ENCODE results near the gene RBM6.
A peak's percentile ranks its signal among the peaks of the same experiment; 100 is the strongest.
"Not testable (repeated sequence)": the region's sequence is repeated elsewhere in the genome, so short reads cannot be mapped to it uniquely, and the experiment has no call there.

The RBM6 gene

GRCh38 chr3:50057756-50058155 is 117.8 kb downstream of the RBM6 start:
- Histone ChIP-seq H3K27me3 (replicated peaks; ENCODE audit: control insufficient read depth, insufficient read depth, low read length) (no peaks in the 10 kb centered on the region), H3K9me3 (ENCODE audit: control insufficient read depth, low read length) (no peaks in the 10 kb centered on the region), H3K4me3 (ENCODE audit: low read length) (no peak overlapping the region), H3K9ac (ENCODE audit: low read length) (no peak overlapping the region), H3K36me3 (ENCODE audit: control insufficient read depth, insufficient read depth, low read length, severe bottlenecking) (peaks cover 76% of the 10 kb centered on the region), H3K4me1 (ENCODE audit: control insufficient read depth, insufficient read depth, low read length) (no peaks in the 10 kb centered on the region)
- no peak for DNase-seq (ENCODE audit: low read depth)

GRCh38 chr3:50068134-50068533 is 128.2 kb downstream of the RBM6 start:
- peak; percentile 70 for DNase-seq (ENCODE audit: low read depth)
- no peak overlapping the region for H3K4me3 ChIP-seq (ENCODE audit: low read length)
- H3K9me3 ChIP-seq (ENCODE audit: control insufficient read depth, low read length), result no peaks in the 10 kb centered on the region
- no peaks in the 10 kb centered on the region for H3K4me1 ChIP-seq (ENCODE audit: control insufficient read depth, insufficient read depth, low read length)
- H3K9ac ChIP-seq (ENCODE audit: low read length), result no peak overlapping the region
- H3K27me3 ChIP-seq (replicated peaks; ENCODE audit: control insufficient read depth, insufficient read depth, low read length), result no peaks in the 10 kb centered on the region
- H3K36me3 ChIP-seq (ENCODE audit: control insufficient read depth, insufficient read depth, low read length, severe bottlenecking), result peaks cover 88% of the 10 kb centered on the region

GRCh38 chr3:50078091-50078490 is 138.1 kb downstream of the RBM6 start:
- Histone ChIP-seq H3K27me3 (replicated peaks; ENCODE audit: control insufficient read depth, insufficient read depth, low read length) (no peaks in the 10 kb centered on the region), H3K4me3 (ENCODE audit: low read length) (no peak overlapping the region), H3K4me1 (ENCODE audit: control insufficient read depth, insufficient read depth, low read length) (peaks cover 11% of the 10 kb centered on the region), H3K9ac (ENCODE audit: low read length) (no peak overlapping the region), H3K9me3 (ENCODE audit: control insufficient read depth, low read length) (no peaks in the 10 kb centered on the region), H3K36me3 (ENCODE audit: control insufficient read depth, insufficient read depth, low read length, severe bottlenecking) (peaks cover 39% of the 10 kb centered on the region)
- no peak for DNase-seq (ENCODE audit: low read depth)

GRCh38 chr3:50078622-50079021 is 138.7 kb downstream of the RBM6 start:
- Histone ChIP-seq H3K27me3 (replicated peaks; ENCODE audit: control insufficient read depth, insufficient read depth, low read length) (no peaks in the 10 kb centered on the region), H3K4me3 (ENCODE audit: low read length) (no peak overlapping the region), H3K9ac (ENCODE audit: low read length) (no peak overlapping the region), H3K9me3 (ENCODE audit: control insufficient read depth, low read length) (no peaks in the 10 kb centered on the region), H3K36me3 (ENCODE audit: control insufficient read depth, insufficient read depth, low read length, severe bottlenecking) (peaks cover 34% of the 10 kb centered on the region), H3K4me1 (ENCODE audit: control insufficient read depth, insufficient read depth, low read length) (peaks cover 11% of the 10 kb centered on the region)
- no peak for DNase-seq (ENCODE audit: low read depth)

- not testable (repeated sequence) for H3K36me3 ChIP-seq (ENCODE audit: control insufficient read depth, insufficient read depth, low read length, severe bottlenecking); H3K9me3 ChIP-seq (ENCODE audit: control insufficient read depth, low read length); DNase-seq (ENCODE audit: low read depth); H3K4me3 ChIP-seq (ENCODE audit: low read length); H3K9ac ChIP-seq (ENCODE audit: low read length); H3K4me1 ChIP-seq (ENCODE audit: control insufficient read depth, insufficient read depth, low read length); H3K27me3 ChIP-seq (replicated peaks; ENCODE audit: control insufficient read depth, insufficient read depth, low read length)
These were observed 145.0 kb downstream of the RBM6 start for GRCh38 chr3:50084951-50085350.

GRCh38 chr3:50088725-50089608 is 149.0 kb downstream of the RBM6 start, which contains the start of gene RBM5:
Gene RBM5 (plus strand): TSS chr3:50088919. CDS start chr3:50090435, 1,516 bp downstream.
- no peaks in the 10 kb centered on the region for H3K27me3 ChIP-seq (replicated peaks; ENCODE audit: control insufficient read depth, insufficient read depth, low read length)
- H3K9ac ChIP-seq (ENCODE audit: low read length), result peak within 1 kb of the TSS; percentile 100
- peak; percentile 97 for DNase-seq (ENCODE audit: low read depth)
- peaks cover 38% of the 10 kb centered on the region for H3K36me3 ChIP-seq (ENCODE audit: control insufficient read depth, insufficient read depth, low read length, severe bottlenecking)
- H3K4me3 ChIP-seq (ENCODE audit: low read length), result peak within 1 kb of the TSS; percentile 100
- H3K9me3 ChIP-seq (ENCODE audit: control insufficient read depth, low read length), result no peaks in the 10 kb centered on the region
- H3K4me1 ChIP-seq (ENCODE audit: control insufficient read depth, insufficient read depth, low read length), result peaks cover 22% of the 10 kb centered on the region

- peak; percentile 64 for DNase-seq (ENCODE audit: low read depth)
- Histone ChIP-seq H3K4me1 (ENCODE audit: control insufficient read depth, insufficient read depth, low read length) (peaks cover 26% of the 10 kb centered on the region), H3K4me3 (ENCODE audit: low read length) (peak overlapping the region; percentile 100), H3K27me3 (replicated peaks; ENCODE audit: control insufficient read depth, insufficient read depth, low read length) (no peaks in the 10 kb centered on the region), H3K36me3 (ENCODE audit: control insufficient read depth, insufficient read depth, low read length, severe bottlenecking) (peaks cover 44% of the 10 kb centered on the region), H3K9me3 (ENCODE audit: control insufficient read depth, low read length) (no peaks in the 10 kb centered on the region), H3K9ac (ENCODE audit: low read length) (peak overlapping the region; percentile 100)
These were observed 149.6 kb downstream of the RBM6 start for GRCh38 chr3:50089609-50089945.

- Histone ChIP-seq H3K4me1 (ENCODE audit: control insufficient read depth, insufficient read depth, low read length) (peaks cover 40% of the 10 kb centered on the region), H3K4me3 (ENCODE audit: low read length) (peak overlapping the region; percentile 100), H3K27me3 (replicated peaks; ENCODE audit: control insufficient read depth, insufficient read depth, low read length) (no peaks in the 10 kb centered on the region), H3K9me3 (ENCODE audit: control insufficient read depth, low read length) (no peaks in the 10 kb centered on the region), H3K36me3 (ENCODE audit: control insufficient read depth, insufficient read depth, low read length, severe bottlenecking) (peaks cover 58% of the 10 kb centered on the region), H3K9ac (ENCODE audit: low read length) (peak overlapping the region; percentile 100)
- DNase-seq (ENCODE audit: low read depth), result peak; percentile 12
These were observed 151.0 kb downstream of the RBM6 start for GRCh38 chr3:50090984-50091383.

- Histone ChIP-seq H3K36me3 (ENCODE audit: control insufficient read depth, insufficient read depth, low read length, severe bottlenecking) (peaks cover 98% of the 10 kb centered on the region), H3K4me3 (ENCODE audit: low read length) (no peak overlapping the region), H3K9ac (ENCODE audit: low read length) (peak overlapping the region; percentile 28), H3K9me3 (ENCODE audit: control insufficient read depth, low read length) (no peaks in the 10 kb centered on the region), H3K4me1 (ENCODE audit: control insufficient read depth, insufficient read depth, low read length) (peaks cover 44% of the 10 kb centered on the region), H3K27me3 (replicated peaks; ENCODE audit: control insufficient read depth, insufficient read depth, low read length) (no peaks in the 10 kb centered on the region)
- DNase-seq (ENCODE audit: low read depth), result no peak
These were observed 155.5 kb downstream of the RBM6 start for GRCh38 chr3:50095352-50095998.

GRCh38 chr3:50100386-50100785 is 160.4 kb downstream of the RBM6 start:
- H3K4me3 ChIP-seq (ENCODE audit: low read length), result no peak overlapping the region
- peaks cover 98% of the 10 kb centered on the region for H3K36me3 ChIP-seq (ENCODE audit: control insufficient read depth, insufficient read depth, low read length, severe bottlenecking)
- peaks cover 31% of the 10 kb centered on the region for H3K4me1 ChIP-seq (ENCODE audit: control insufficient read depth, insufficient read depth, low read length)
- no peak for DNase-seq (ENCODE audit: low read depth)
- H3K9ac ChIP-seq (ENCODE audit: low read length), result no peak overlapping the region
- no peaks in the 10 kb centered on the region for H3K9me3 ChIP-seq (ENCODE audit: control insufficient read depth, low read length)
- H3K27me3 ChIP-seq (replicated peaks; ENCODE audit: control insufficient read depth, insufficient read depth, low read length), result no peaks in the 10 kb centered on the region

GRCh38 chr3:50100956-50101845 is 161.3 kb downstream of the RBM6 start:
- peaks cover 98% of the 10 kb centered on the region for H3K36me3 ChIP-seq (ENCODE audit: control insufficient read depth, insufficient read depth, low read length, severe bottlenecking)
- H3K27me3 ChIP-seq (replicated peaks; ENCODE audit: control insufficient read depth, insufficient read depth, low read length), result no peaks in the 10 kb centered on the region
- DNase-seq (ENCODE audit: low read depth), result peak; percentile 40
- no peak overlapping the region for H3K9ac ChIP-seq (ENCODE audit: low read length)
- H3K4me1 ChIP-seq (ENCODE audit: control insufficient read depth, insufficient read depth, low read length), result peaks cover 23% of the 10 kb centered on the region
- H3K4me3 ChIP-seq (ENCODE audit: low read length), result no peak overlapping the region
- H3K9me3 ChIP-seq (ENCODE audit: control insufficient read depth, low read length), result no peaks in the 10 kb centered on the region
